Hepatocyte (in vitro differentiated cells): ENCODE results near the gene CPOX. TPM values are rescaled to one million over a fixed set of nuclear protein-coding genes. Genes with fewer than 3 reads are reported as not detected.

ENCODE experiments used
- DNase-seq: peaks from one replicate; pipeline ENCODE4 v3.0.0-alpha.2; 2016; ENCODE audit warnings: low spot score
- H2AFZ ChIP-seq: fragments of 200-600 bp; sonication (generic); 2 replicates; pipeline ENCODE4 v1.6.0; 2016; ENCODE audit warnings: antibody characterized with exemption, mild to moderate bottlenecking
- H3K27ac ChIP-seq: fragments of 200-600 bp; sonication (generic); 2 replicates; pipeline ENCODE4 v1.5.1; 2016; ENCODE audit warnings: mild to moderate bottlenecking
- H3K27me3 ChIP-seq: fragments of 200-600 bp; sonication (generic); 2 replicates; pipeline ENCODE4 v1.6.1; 2016
- H3K36me3 ChIP-seq: fragments of 200-600 bp; sonication (generic); replicated peaks from 2 replicates; pipeline ENCODE4 v1.5.1; 2016; ENCODE audit warnings: low read depth; ENCODE audit not compliant: insufficient read depth
- H3K4me1 ChIP-seq: fragments of 200-600 bp; sonication (generic); 2 replicates; pipeline ENCODE4 v1.5.1; 2016; ENCODE audit warnings: mild to moderate bottlenecking, moderate library complexity; ENCODE audit not compliant: insufficient read depth
- H3K4me2 ChIP-seq: fragments of 200-600 bp; sonication (generic); 2 replicates; pipeline ENCODE4 v1.6.0; 2016
- H3K4me3 ChIP-seq: fragments of 200-600 bp; sonication (generic); 2 replicates; pipeline ENCODE4 v1.5.1; 2016; ENCODE audit warnings: mild to moderate bottlenecking
- H3K79me2 ChIP-seq: fragments of 200-600 bp; sonication (generic); 2 replicates; pipeline ENCODE4 v1.6.0; 2017; ENCODE audit warnings: mild to moderate bottlenecking
- H3K9me2 ChIP-seq: fragments of 200-600 bp; sonication (generic); replicated peaks from 2 replicates; pipeline ENCODE4 v1.6.0; 2017; ENCODE audit warnings: mild to moderate bottlenecking; ENCODE audit not compliant: insufficient read depth
- H3K9me3 ChIP-seq: fragments of 200-600 bp; sonication (generic); 2 replicates; pipeline ENCODE4 v1.5.1; 2016; ENCODE audit warnings: low read depth, mild to moderate bottlenecking
- H4K20me1 ChIP-seq: fragments of 200-600 bp; sonication (generic); 2 replicates; pipeline ENCODE4 v1.6.0; 2016; ENCODE audit warnings: mild to moderate bottlenecking; ENCODE audit not compliant: insufficient read depth, poor library complexity, severe bottlenecking
- CTCF ChIP-seq: fragments of 200-600 bp; sonication (generic); IDR thresholded peaks from 2 replicates; pipeline ENCODE4 v1.5.1; 2016; ENCODE audit warnings: antibody characterized with exemption, mild to moderate bottlenecking; ENCODE audit not compliant: poor library complexity
- EZH2 ChIP-seq: fragments of 200-600 bp; sonication (generic); IDR thresholded peaks from 2 replicates; pipeline ENCODE4 v1.6.1; 2016; ENCODE audit warnings: antibody characterized with exemption, mild to moderate bottlenecking, borderline replicate concordance
- EZH2phosphoT487 ChIP-seq: fragments of 200-600 bp; sonication (generic); IDR thresholded peaks from one replicate; pipeline ENCODE4 v1.6.1; 2018; ENCODE audit warnings: antibody characterized with exemption, mild to moderate bottlenecking, low read depth, moderate library complexity; ENCODE audit not compliant: unreplicated experiment, severe bottlenecking
- WGBS: methylation state at CpG from one replicate; pipeline ENCODE4 v1.1.6; 2016; ENCODE audit warnings: low lambda C conversion rate; ENCODE audit errors: missing lambda C conversion rate; 5-methylcytosine and 5-hydroxymethylcytosine counted together
- polyA plus RNA-seq: library from polyadenylated mRNA; unstranded; fragments of >200 nt; fragmentation: Nextera tagmentation; extraction: Ambion mirVana; gene quantifications from 2 replicates; pipeline ENCODE4 v1.2.1, GENCODE V29; 2016
- total RNA-seq: library from RNA; depleted of rRNA; stranded (reverse); fragments of >200 nt; gene quantifications from 2 replicates; pipeline ENCODE4 v1.2.3, GENCODE V29; 2014

The CPOX gene
- total and polyA plus RNA-seq, 2 experiments from 2014 or later = 14.3 to 30.1 TPM

DNA sequence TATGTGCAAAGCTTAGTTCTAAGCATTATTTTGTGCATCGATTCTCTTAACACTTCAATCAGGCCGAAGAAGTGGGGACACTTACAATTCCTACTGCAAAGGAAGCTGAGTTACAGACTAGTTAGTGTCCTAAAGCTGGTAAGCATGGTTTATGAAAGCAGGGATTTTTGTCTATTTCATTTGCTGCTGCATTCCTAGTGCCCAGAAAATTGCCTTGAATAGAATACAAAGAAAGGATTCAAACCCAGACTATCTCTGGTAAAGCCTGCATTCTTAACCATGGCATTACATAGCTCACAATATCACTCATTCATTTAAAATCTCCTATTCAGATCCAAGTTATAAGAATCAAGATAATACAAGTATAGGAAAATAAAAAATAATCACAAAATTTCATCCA is 24.4 kb upstream of the CPOX start:
- Histone ChIP-seq H3K4me1 (no peaks in the 10 kb centered on the region), H3K9me3 (no peaks in the 10 kb centered on the region), H2AFZ (no peak overlapping the region), H3K27me3 (no peaks in the 10 kb centered on the region), H3K4me2 (no peak overlapping the region), H3K36me3 (no peaks in the 10 kb centered on the region), H3K27ac (no peak overlapping the region), H3K4me3 (no peak overlapping the region), H3K9me2 (no peaks in the 10 kb centered on the region), H3K79me2 (no peaks in the 10 kb centered on the region), H4K20me1 (no peaks in the 10 kb centered on the region)
- no peak for TF ChIP-seq EZH2
- TF ChIP-seq EZH2phosphoT487 = no peak
- TF ChIP-seq CTCF = no peak
- 94% methylated on average over 2 of the region's 2 CpGs for WGBS
- no peak for DNase-seq

DNA sequence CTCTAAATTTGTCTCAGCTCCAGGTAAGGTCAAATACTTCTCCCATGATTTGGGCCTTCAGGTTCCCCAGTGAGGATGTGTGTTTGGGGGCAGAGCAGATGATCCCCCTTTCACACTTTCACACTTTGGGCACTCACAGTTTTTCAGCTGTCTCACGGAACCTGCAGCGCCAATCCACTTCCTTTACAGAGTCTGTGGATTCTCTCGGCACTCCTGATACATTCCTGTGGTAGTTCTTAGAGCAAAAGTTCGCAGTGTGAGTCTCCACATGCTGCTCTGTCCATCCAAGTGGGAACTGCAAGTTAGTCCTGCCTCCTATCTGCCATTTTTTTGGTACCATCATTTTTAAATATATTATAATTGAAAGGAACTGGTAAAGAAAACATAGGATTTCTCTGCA is 20.2 kb upstream of the CPOX start:
- Histone ChIP-seq H3K4me1 (no peaks in the 10 kb centered on the region), H3K4me2 (no peak overlapping the region), H3K27me3 (no peaks in the 10 kb centered on the region), H3K9me2 (no peaks in the 10 kb centered on the region), H3K27ac (no peak overlapping the region), H3K36me3 (no peaks in the 10 kb centered on the region), H2AFZ (no peak overlapping the region), H3K79me2 (no peaks in the 10 kb centered on the region), H4K20me1 (no peaks in the 10 kb centered on the region), H3K4me3 (no peak overlapping the region), H3K9me3 (no peaks in the 10 kb centered on the region)
- DNase-seq = no peak
- no peak for TF ChIP-seq EZH2phosphoT487
- TF ChIP-seq EZH2 = no peak
- TF ChIP-seq CTCF = no peak
- WGBS = 82% methylated on average over 4 of the region's 4 CpGs

DNA sequence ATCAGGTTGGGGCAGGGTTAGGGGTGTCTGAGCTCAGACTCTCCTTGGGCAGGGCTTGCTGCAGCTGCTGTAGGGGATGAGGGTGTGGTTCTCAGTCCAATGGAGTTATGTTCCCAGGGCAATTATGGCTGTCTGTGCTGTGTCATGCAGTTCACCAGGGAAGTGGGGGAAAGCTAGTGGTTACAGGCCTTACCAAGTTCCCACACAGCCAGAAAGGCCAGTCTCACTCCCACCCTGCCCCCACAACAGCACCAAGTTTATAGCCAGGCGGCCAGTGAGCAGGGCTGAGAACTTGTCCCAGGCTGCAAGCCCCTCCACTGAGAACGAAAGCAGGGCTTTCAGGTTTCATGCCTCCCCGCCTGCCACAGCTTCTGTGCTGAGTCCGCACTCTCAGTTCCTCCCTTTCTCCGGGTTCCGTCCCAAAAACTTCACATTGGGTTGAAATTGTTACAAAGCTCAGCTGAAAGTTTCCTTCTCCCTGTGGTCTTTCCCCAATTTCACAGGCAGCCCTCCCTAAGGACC is 19.6 kb upstream of the CPOX start:
- Histone ChIP-seq H3K9me2 (no peaks in the 10 kb centered on the region), H3K36me3 (no peaks in the 10 kb centered on the region), H3K27ac (no peak overlapping the region), H2AFZ (no peak overlapping the region), H3K27me3 (no peaks in the 10 kb centered on the region), H3K4me3 (no peak overlapping the region), H4K20me1 (no peaks in the 10 kb centered on the region), H3K4me2 (no peak overlapping the region), H3K4me1 (no peaks in the 10 kb centered on the region), H3K79me2 (no peaks in the 10 kb centered on the region), H3K9me3 (no peaks in the 10 kb centered on the region)
- WGBS = 95% methylated on average over 6 of the region's 6 CpGs
- no peak for TF ChIP-seq EZH2phosphoT487
- TF ChIP-seq EZH2 = no peak
- no peak for TF ChIP-seq CTCF
- no peak for DNase-seq

GRCh38 chr3:98612587-98612986 is 19.2 kb upstream of the CPOX start:
- Histone ChIP-seq H3K9me2 (no peaks in the 10 kb centered on the region), H3K27ac (no peak overlapping the region), H3K27me3 (no peaks in the 10 kb centered on the region), H3K4me1 (no peaks in the 10 kb centered on the region), H3K4me3 (no peak overlapping the region), H2AFZ (no peak overlapping the region), H3K4me2 (no peak overlapping the region), H3K9me3 (no peaks in the 10 kb centered on the region), H3K36me3 (no peaks in the 10 kb centered on the region), H4K20me1 (no peaks in the 10 kb centered on the region), H3K79me2 (no peaks in the 10 kb centered on the region)
- WGBS = 81% methylated on average over 5 of the region's 5 CpGs
- TF ChIP-seq CTCF (no peak), EZH2 (no peak), EZH2phosphoT487 (no peak)
- DNase-seq = peak; percentile 20
